SK-N-SH (cell line): Measurements from ENCODE around the gene ALG10B.

Experiments
- CTCF ChIP-seq: fragments of 200-600 bp; sonication (generic); IDR thresholded peaks from 2 replicates; pipeline ENCODE4 v1.6.1; 2017; ENCODE audit warnings: antibody characterized with exemption, mild to moderate bottlenecking, moderate library complexity
- ELF1 ChIP-seq: IDR thresholded peaks from 2 replicates; pipeline ENCODE4 v1.4.0; 2012
- EP300 ChIP-seq, 2 experiments: IDR thresholded peaks; 2 replicates each; pipeline versions ENCODE4 v1.4.0 to v1.6.1; 2012; ENCODE audit warnings: borderline replicate concordance in 1 of 2, low read depth in 1 of 2, low read length in 1 of 2
- EZH2phosphoT487 ChIP-seq: fragments of 200-600 bp; sonication (generic); IDR thresholded peaks from 2 replicates; pipeline ENCODE4 v1.6.1; 2017; ENCODE audit warnings: low read depth, mixed run types, mild to moderate bottlenecking, antibody characterized with exemption, moderate library complexity, borderline replicate concordance
- MXI1 ChIP-seq: IDR thresholded peaks from 2 replicates; pipeline ENCODE4 v1.6.1; 2012; ENCODE audit warnings: mild to moderate bottlenecking, low read depth, low read length, improper control_type of control experiment
- NRF1 ChIP-seq: IDR thresholded peaks from 2 replicates; pipeline ENCODE4 v1.6.1; 2012; ENCODE audit warnings: low read depth, mild to moderate bottlenecking, low read length
- POLR2AphosphoS5 ChIP-seq: IDR thresholded peaks from 2 replicates; pipeline ENCODE4 v1.6.1; 2012; ENCODE audit warnings: low read depth, low read length
- RAD21 ChIP-seq: IDR thresholded peaks from 2 replicates; pipeline ENCODE4 v1.6.1; 2012; ENCODE audit warnings: mild to moderate bottlenecking, low read length
- RFX5 ChIP-seq: IDR thresholded peaks from 2 replicates; pipeline ENCODE4 v1.6.1; 2012; ENCODE audit warnings: mild to moderate bottlenecking, improper control_type of control experiment, low read length
- SIN3A ChIP-seq: IDR thresholded peaks from 2 replicates; pipeline ENCODE4 v1.6.1; 2012; ENCODE audit warnings: low read depth, mild to moderate bottlenecking, low read length, moderate library complexity, borderline replicate concordance
- TAF1 ChIP-seq: IDR thresholded peaks from 2 replicates; pipeline ENCODE4 v1.6.1; 2012; ENCODE audit warnings: low read depth, mild to moderate bottlenecking, low read length, moderate library complexity, borderline replicate concordance
- TCF12 ChIP-seq: IDR thresholded peaks from 2 replicates; pipeline ENCODE4 v1.4.0; 2012
- YY1 ChIP-seq: IDR thresholded peaks from 2 replicates; pipeline ENCODE4 v1.4.0; 2012; ENCODE audit warnings: low read depth, mild to moderate bottlenecking

GRCh38 chr12:38291160-38291559 is 25.4 kb upstream of the ALG10B start:
- TF ChIP-seq CTCF, result no peak
- no peak for TF ChIP-seq RAD21
- no peak for TF ChIP-seq NRF1
- TF ChIP-seq POLR2AphosphoS5, result no peak
- TF ChIP-seq EP300 (IDR thresholded peaks at IDR 0.05; ENCODE audit: borderline replicate concordance in 1 of 2, low read depth in 1 of 2, low read length in 1 of 2), result no peak
- TF ChIP-seq YY1, result no peak
- TF ChIP-seq SIN3A, result no peak
- no peak for TF ChIP-seq EZH2phosphoT487
- TF ChIP-seq RFX5, result no peak
- TF ChIP-seq ELF1, result no peak
- no peak for TF ChIP-seq TAF1
- no peak for TF ChIP-seq MXI1
- TF ChIP-seq TCF12, result no peak
